Astrocyte (in vitro differentiated cells and primary cell): ENCODE results near the gene EFCC1. TPM values are rescaled to one million over a fixed set of nuclear protein-coding genes. Genes with fewer than 3 reads are reported as not detected.

Experiments used
- DNase-seq: peaks from one replicate; pipeline ENCODE4 v3.0.0-alpha.2; 2010; ENCODE audit warnings: low read depth
- FAIRE-seq: peaks from 2 replicates; lab custom pipeline; 2011; peaks lifted over from hg19 to GRCh38; lab: Jason Lieb, UNC
- H2AFZ ChIP-seq: 2 replicates; pipeline ENCODE4 v1.6.0; 2012; ENCODE audit warnings: low read depth, low read length, inconsistent platforms
- H3K27ac ChIP-seq: 2 replicates; pipeline ENCODE4 v1.5.1; 2011; ENCODE audit warnings: low read depth, low read length, inconsistent platforms
- H3K27me3 ChIP-seq: 2 replicates; pipeline ENCODE4 v1.6.0; 2011; ENCODE audit warnings: low read length, inconsistent platforms; ENCODE audit not compliant: insufficient read depth
- H3K36me3 ChIP-seq: 2 replicates; pipeline ENCODE4 v1.5.1; 2011; ENCODE audit warnings: low read length, inconsistent platforms; ENCODE audit not compliant: insufficient read depth
- H3K4me1 ChIP-seq: 2 replicates; pipeline ENCODE4 v1.5.1; 2011; ENCODE audit warnings: low read length, inconsistent platforms; ENCODE audit not compliant: insufficient read depth
- H3K4me2 ChIP-seq: 2 replicates; pipeline ENCODE4 v1.6.0; 2012; ENCODE audit warnings: low read length, inconsistent platforms
- H3K4me3 ChIP-seq: 2 replicates; pipeline ENCODE4 v1.5.1; 2011; ENCODE audit warnings: low read depth, mild to moderate bottlenecking, low read length, inconsistent platforms; ENCODE audit not compliant: insufficient read depth
- H3K79me2 ChIP-seq: 2 replicates; pipeline ENCODE4 v1.6.0; 2012; ENCODE audit warnings: mild to moderate bottlenecking, low read length, inconsistent platforms; ENCODE audit not compliant: insufficient read depth
- H3K9ac ChIP-seq: 2 replicates; pipeline ENCODE4 v1.6.0; 2012; ENCODE audit warnings: mild to moderate bottlenecking, low read length, inconsistent platforms
- H3K9me3 ChIP-seq: 2 replicates; pipeline ENCODE4 v1.5.1; 2012; ENCODE audit warnings: low read depth, mild to moderate bottlenecking, low read length, inconsistent platforms; ENCODE audit not compliant: insufficient read depth
- H4K20me1 ChIP-seq: 2 replicates; pipeline ENCODE4 v1.6.0; 2012; ENCODE audit warnings: low read length, inconsistent platforms; ENCODE audit not compliant: insufficient read depth
- H3K27ac Mint-ChIP-seq: one replicate; pipeline ENCODE4 v1.8.0; 2021; ENCODE audit warnings: mild to moderate bottlenecking, mixed read lengths; ENCODE audit not compliant: unreplicated experiment
- H3K27me3 Mint-ChIP-seq: one replicate; pipeline ENCODE4 v1.8.0; 2021; ENCODE audit warnings: low read depth, mixed read lengths; ENCODE audit not compliant: unreplicated experiment
- H3K36me3 Mint-ChIP-seq: one replicate; pipeline ENCODE4 v1.8.0; 2021; ENCODE audit warnings: low read depth, mixed read lengths; ENCODE audit not compliant: unreplicated experiment
- H3K4me1 Mint-ChIP-seq: one replicate; pipeline ENCODE4 v1.8.0; 2021; ENCODE audit warnings: low read depth, mixed read lengths; ENCODE audit not compliant: unreplicated experiment
- H3K4me3 Mint-ChIP-seq: one replicate; pipeline ENCODE4 v1.8.0; 2021; ENCODE audit warnings: mild to moderate bottlenecking, moderate library complexity, mixed read lengths; ENCODE audit not compliant: unreplicated experiment
- H3K9me3 Mint-ChIP-seq: one replicate; pipeline ENCODE4 v1.8.0; 2021; ENCODE audit warnings: mild to moderate bottlenecking, mixed read lengths; ENCODE audit not compliant: unreplicated experiment
- CTCF ChIP-seq: IDR thresholded peaks from 2 replicates; pipeline ENCODE4 v1.5.1; 2011; ENCODE audit warnings: low read depth, mild to moderate bottlenecking, inconsistent platforms, low read length, moderate library complexity; ENCODE audit not compliant: insufficient read depth
- EZH2 ChIP-seq: IDR thresholded peaks from 2 replicates; pipeline ENCODE4 v1.6.1; 2012; ENCODE audit warnings: mild to moderate bottlenecking, low read length, inconsistent platforms; ENCODE audit not compliant: insufficient read depth
- total RNA-seq: library from RNA; stranded (reverse); gene quantifications from 2 replicates; pipeline ENCODE4 v1.2.1, GENCODE V29; 2021

EFCC1 gene
- total RNA-seq, 1 donor from 2014 or later, result not detected

- H4K20me1 ChIP-seq, result no peaks in the 10 kb centered on the region
- H3K27ac ChIP-seq, result no peak overlapping the region
- TF ChIP-seq CTCF, result no peak
- TF ChIP-seq EZH2, result no peak
- no peaks in the 10 kb centered on the region for H3K4me1 ChIP-seq
- peak overlapping the region; percentile 75 for H2AFZ ChIP-seq
- H3K4me1 Mint-ChIP-seq, result peaks cover 9% of the 10 kb centered on the region
- peak overlapping the region; percentile 46 for H3K9ac ChIP-seq
- no peaks in the 10 kb centered on the region for H3K9me3 Mint-ChIP-seq
- no peaks in the 10 kb centered on the region for H3K36me3 ChIP-seq
- H3K36me3 Mint-ChIP-seq, result no peaks in the 10 kb centered on the region
- no peaks in the 10 kb centered on the region for H3K9me3 ChIP-seq
- no peaks in the 10 kb centered on the region for H3K79me2 ChIP-seq
- H3K27me3 ChIP-seq, result peaks cover 41% of the 10 kb centered on the region
- no peak overlapping the region for H3K27ac Mint-ChIP-seq
- no peak for FAIRE-seq
- H3K4me3 Mint-ChIP-seq, result peak overlapping the region; percentile 51
- H3K4me3 ChIP-seq, result peak overlapping the region; percentile 46
- peaks cover 27% of the 10 kb centered on the region for H3K27me3 Mint-ChIP-seq
- no peak for DNase-seq
- H3K4me2 ChIP-seq, result peak overlapping the region; percentile 88
These were observed 7.0 kb upstream of the EFCC1 start for GRCh38 chr3:128994173-128994512.

- FAIRE-seq, result no peak
- Mint-ChIP-seq H3K4me3 (peak overlapping the region; percentile 51), H3K36me3 (no peaks in the 10 kb centered on the region), H3K9me3 (no peaks in the 10 kb centered on the region), H3K27me3 (peaks cover 28% of the 10 kb centered on the region), H3K27ac (no peak overlapping the region), H3K4me1 (peaks cover 10% of the 10 kb centered on the region)
- no peak for DNase-seq
- no peak overlapping the region for H3K4me3 ChIP-seq
- peak overlapping the region; percentile 75 for H2AFZ ChIP-seq
- peak overlapping the region; percentile 88 for H3K4me2 ChIP-seq
- no peaks in the 10 kb centered on the region for H3K9me3 ChIP-seq
- peaks cover 46% of the 10 kb centered on the region for H3K27me3 ChIP-seq
- H3K4me1 ChIP-seq, result no peaks in the 10 kb centered on the region
- no peaks in the 10 kb centered on the region for H3K36me3 ChIP-seq
- TF ChIP-seq CTCF (no peak), EZH2 (no peak)
- no peak overlapping the region for H3K27ac ChIP-seq
- H3K79me2 ChIP-seq, result no peaks in the 10 kb centered on the region
- peak overlapping the region; percentile 46 for H3K9ac ChIP-seq
- no peaks in the 10 kb centered on the region for H4K20me1 ChIP-seq
These were observed 6.2 kb upstream of the EFCC1 start for GRCh38 chr3:128994581-128995546.

GRCh38 chr3:128995737-128996136 lies 5.4 kb upstream of the EFCC1 start:
- no peaks in the 10 kb centered on the region for H4K20me1 ChIP-seq
- no peak for TF ChIP-seq EZH2
- no peak for TF ChIP-seq CTCF
- FAIRE-seq, result no peak
- peaks cover 37% of the 10 kb centered on the region for H3K27me3 Mint-ChIP-seq
- H3K4me3 Mint-ChIP-seq, result no peak overlapping the region
- H3K4me1 Mint-ChIP-seq, result peaks cover 10% of the 10 kb centered on the region
- peak overlapping the region; percentile 2 for H3K27ac Mint-ChIP-seq
- no peaks in the 10 kb centered on the region for H3K9me3 ChIP-seq
- no peaks in the 10 kb centered on the region for H3K9me3 Mint-ChIP-seq
- no peaks in the 10 kb centered on the region for H3K4me1 ChIP-seq
- H2AFZ ChIP-seq, result no peak overlapping the region
- peaks cover 55% of the 10 kb centered on the region for H3K27me3 ChIP-seq
- H3K9ac ChIP-seq, result no peak overlapping the region
- H3K36me3 Mint-ChIP-seq, result no peaks in the 10 kb centered on the region
- H3K4me2 ChIP-seq, result no peak overlapping the region
- no peak for DNase-seq
- no peaks in the 10 kb centered on the region for H3K36me3 ChIP-seq
- no peaks in the 10 kb centered on the region for H3K79me2 ChIP-seq
- H3K27ac ChIP-seq, result no peak overlapping the region
- H3K4me3 ChIP-seq, result no peak overlapping the region
